Sigmoid colon (tissue), 7 donors: ENCODE results near the gene SERP2. TPM values are rescaled to one million over a fixed set of nuclear protein-coding genes. Genes with fewer than 3 reads are reported as not detected.
A peak's percentile ranks its signal among the peaks of the same experiment; 100 is the strongest.

Source experiments
- DNase-seq: peaks from one replicate; pipeline ENCODE4 v3.0.0-alpha.2; 2019
- H3K27ac ChIP-seq, 4 donors: fragments of 200-600 bp; sonication (generic); one replicate each; pipeline ENCODE4 v1.5.1; 2016 to 2019; ENCODE audit warnings: mild to moderate bottlenecking in 1 of 4
- H3K27me3 ChIP-seq, 3 donors: fragments of 200-600 bp; sonication (generic); one replicate each; pipeline ENCODE4 v1.5.1; 2019; ENCODE audit warnings: mild to moderate bottlenecking in 1 of 3
- H3K36me3 ChIP-seq, 4 donors: fragments of 200-600 bp; sonication (generic); one replicate each; pipeline ENCODE4 v1.5.1; 2016 to 2019
- H3K4me1 ChIP-seq, 4 donors: fragments of 200-600 bp; sonication (generic); one replicate each; pipeline ENCODE4 v1.5.1; 2017 to 2019
- H3K4me3 ChIP-seq, 4 donors: fragments of 200-600 bp; sonication (generic); one replicate each; pipeline ENCODE4 v1.5.1; 2017 to 2019; ENCODE audit warnings: mild to moderate bottlenecking in 2 of 4, moderate library complexity in 1 of 4
- H3K9me3 ChIP-seq, 4 donors: fragments of 200-600 bp in 3 of 4; sonication (generic) in 3 of 4; one replicate each; pipeline versions ENCODE4 v1.5.1 to v1.6.1; 2013 to 2019
- EP300 ChIP-seq, 4 donors: sonication (generic); formaldehyde crosslinking; IDR thresholded peaks; one replicate each; pipeline ENCODE4 v1.6.1; 2017; ENCODE audit warnings: antibody characterized with exemption in 4 of 4
- POLR2A ChIP-seq, 2 donors: fragments of 450-650 bp; IDR thresholded peaks; one replicate each; pipeline ENCODE4 v1.6.1; 2016; ENCODE audit warnings: antibody characterized with exemption in 2 of 2, mild to moderate bottlenecking in 2 of 2, moderate library complexity in 2 of 2
- POLR2AphosphoS5 ChIP-seq, 4 donors: sonication (generic); formaldehyde crosslinking; IDR thresholded peaks; one replicate each; pipeline ENCODE4 v1.6.1; 2017; ENCODE audit warnings: antibody characterized with exemption in 4 of 4
- WGBS, 2 donors: extraction: QIAGEN DNeasy Blood & Tissue Kit; methylation state at CpG; one replicate each; pipeline ENCODE4 v1.1.7; 2013; 5-methylcytosine and 5-hydroxymethylcytosine counted together
- intact Hi-C: fragments of 100-400 bp; cut with DNase I; formaldehyde crosslinking; loops from one replicate; pipeline ENCODE4 v1.15.1; 2023
- polyA plus RNA-seq, 3 donors: library from polyadenylated mRNA; stranded (reverse); fragments of 200-250 nt; gene quantifications; one replicate each; pipeline ENCODE4 v1.2.3, GENCODE V29; 2013
- total RNA-seq, 4 donors: library from RNA; depleted of rRNA; stranded (reverse); fragments of >200 nt; gene quantifications; one replicate each; pipeline ENCODE4 v1.1.0, GENCODE V29; 2016
- TF ChIP-seq, protein P1 (sequence below), 4 experiments: fragments of 450-650 bp in 3 of 4; fragments of 200-600 bp in 1 of 4; IDR thresholded peaks; one replicate each; pipeline ENCODE4 v1.5.1; 2016 to 2019; ENCODE audit warnings: antibody characterized with exemption in 4 of 4, mild to moderate bottlenecking in 3 of 4, moderate library complexity in 2 of 4
- donor health status: healthy with polysubstance abuse.
- donor health status: Bipolar disorder and iron deficiency.
- donor health status: healthy.

The SERP2 gene
- total and polyA plus RNA-seq, 7 donors = 3.2 to 9.6 (median 6.9) TPM

DNA sequence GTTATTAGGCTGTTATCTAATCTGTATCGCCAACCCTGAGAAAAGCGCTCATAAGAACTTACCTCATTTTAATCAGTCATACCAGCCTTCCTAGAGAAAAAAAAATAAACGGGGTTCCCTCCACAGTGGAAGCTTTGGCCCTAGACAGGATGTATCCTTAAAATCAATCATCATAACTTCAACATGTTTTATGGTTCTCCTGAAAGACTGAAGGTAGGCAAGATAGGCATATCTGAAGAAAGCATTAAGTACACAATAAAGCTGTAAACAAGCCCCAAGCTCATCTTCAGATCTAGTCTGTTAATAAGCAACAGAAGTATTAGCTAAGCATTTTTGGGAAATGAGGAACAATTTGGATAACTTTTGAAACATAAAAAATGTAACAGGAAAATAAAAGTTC is 18.7 kb upstream of the SERP2 start:
- H3K27me3 ChIP-seq = no peaks in the 10 kb centered on the region
- no peak overlapping the region for H3K27ac ChIP-seq
- H3K36me3 ChIP-seq = no peaks in the 10 kb centered on the region
- TF ChIP-seq EP300 (IDR thresholded peaks at IDR 0.05) (no peak), POLR2A (IDR thresholded peaks at IDR 0.05) (no peak), POLR2AphosphoS5 (IDR thresholded peaks at IDR 0.05) (no peak)
- TF ChIP-seq, protein P1, sequence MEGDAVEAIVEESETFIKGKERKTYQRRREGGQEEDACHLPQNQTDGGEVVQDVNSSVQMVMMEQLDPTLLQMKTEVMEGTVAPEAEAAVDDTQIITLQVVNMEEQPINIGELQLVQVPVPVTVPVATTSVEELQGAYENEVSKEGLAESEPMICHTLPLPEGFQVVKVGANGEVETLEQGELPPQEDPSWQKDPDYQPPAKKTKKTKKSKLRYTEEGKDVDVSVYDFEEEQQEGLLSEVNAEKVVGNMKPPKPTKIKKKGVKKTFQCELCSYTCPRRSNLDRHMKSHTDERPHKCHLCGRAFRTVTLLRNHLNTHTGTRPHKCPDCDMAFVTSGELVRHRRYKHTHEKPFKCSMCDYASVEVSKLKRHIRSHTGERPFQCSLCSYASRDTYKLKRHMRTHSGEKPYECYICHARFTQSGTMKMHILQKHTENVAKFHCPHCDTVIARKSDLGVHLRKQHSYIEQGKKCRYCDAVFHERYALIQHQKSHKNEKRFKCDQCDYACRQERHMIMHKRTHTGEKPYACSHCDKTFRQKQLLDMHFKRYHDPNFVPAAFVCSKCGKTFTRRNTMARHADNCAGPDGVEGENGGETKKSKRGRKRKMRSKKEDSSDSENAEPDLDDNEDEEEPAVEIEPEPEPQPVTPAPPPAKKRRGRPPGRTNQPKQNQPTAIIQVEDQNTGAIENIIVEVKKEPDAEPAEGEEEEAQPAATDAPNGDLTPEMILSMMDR (IDR thresholded peaks at IDR 0.05) = no peak
- H3K4me3 ChIP-seq = no peak overlapping the region
- WGBS, 2 donors = 67 to 68% methylated on average over 3 of the region's 3 CpGs
- no peaks in the 10 kb centered on the region for H3K9me3 ChIP-seq
- no peak for DNase-seq
- intact Hi-C loops = no loop called here
- peaks cover 0 to 11% (median 0%) of the 10 kb centered on the region in 4 donors for H3K4me1 ChIP-seq

- DNase-seq = no peak
- no peaks in the 10 kb centered on the region for H3K9me3 ChIP-seq
- H3K4me3 ChIP-seq = no peak overlapping the region
- intact Hi-C loops = no loop called here
- no peak for TF ChIP-seq POLR2AphosphoS5 (IDR thresholded peaks at IDR 0.05)
- TF ChIP-seq, protein P1 (IDR thresholded peaks at IDR 0.05) = no peak
- TF ChIP-seq EP300 (IDR thresholded peaks at IDR 0.05) = no peak
- no peak for TF ChIP-seq POLR2A (IDR thresholded peaks at IDR 0.05)
- H3K27ac ChIP-seq = no peak overlapping the region
- no peaks in the 10 kb centered on the region for H3K27me3 ChIP-seq
- no peaks in the 10 kb centered on the region for H3K36me3 ChIP-seq
- 81 to 87% methylated on average over 3 of the region's 3 CpGs for WGBS, 2 donors
- peaks cover 0 to 11% (median 0%) of the 10 kb centered on the region in 4 donors for H3K4me1 ChIP-seq
These were observed 18.0 kb upstream of the SERP2 start for GRCh38 chr13:44355621-44356020.

GRCh38 chr13:44359983-44360375 is 13.6 kb upstream of the SERP2 start:
- Histone ChIP-seq H3K4me1 (peaks cover 0 to 21% (median 8%) of the 10 kb centered on the region in 4 donors), H3K4me3 (no peak overlapping the region), H3K27me3 (no peaks in the 10 kb centered on the region), H3K36me3 (no peaks in the 10 kb centered on the region), H3K9me3 (no peaks in the 10 kb centered on the region), H3K27ac (no peak overlapping the region)
- intact Hi-C loops = no loop called here
- TF ChIP-seq POLR2AphosphoS5 (IDR thresholded peaks at IDR 0.05) (no peak), EP300 (IDR thresholded peaks at IDR 0.05) (no peak)
- TF ChIP-seq, protein P1 (IDR thresholded peaks at IDR 0.05) = no peak
- WGBS, 2 donors = 84 to 87% methylated on average over 1 of the region's 1 CpG
- no peak for DNase-seq

GRCh38 chr13:44362394-44363040 is 11.1 kb upstream of the SERP2 start:
- no peak for TF ChIP-seq POLR2A (IDR thresholded peaks at IDR 0.05)
- TF ChIP-seq POLR2AphosphoS5 (IDR thresholded peaks at IDR 0.05) = peak; percentile 59 to 71 (median 64)
- Histone ChIP-seq H3K9me3 (no peaks in the 10 kb centered on the region), H3K27me3 (no peaks in the 10 kb centered on the region), H3K27ac (peak overlapping the region in 2 of 4 donors; percentile 33 to 36), H3K4me1 (peaks cover 0 to 25% (median 9%) of the 10 kb centered on the region in 4 donors), H3K4me3 (no peak overlapping the region), H3K36me3 (no peaks in the 10 kb centered on the region)
- intact Hi-C loops = no loop called here
- 72 to 81% methylated on average over 11 of the region's 11 CpGs for WGBS, 2 donors
- DNase-seq = no peak

DNA sequence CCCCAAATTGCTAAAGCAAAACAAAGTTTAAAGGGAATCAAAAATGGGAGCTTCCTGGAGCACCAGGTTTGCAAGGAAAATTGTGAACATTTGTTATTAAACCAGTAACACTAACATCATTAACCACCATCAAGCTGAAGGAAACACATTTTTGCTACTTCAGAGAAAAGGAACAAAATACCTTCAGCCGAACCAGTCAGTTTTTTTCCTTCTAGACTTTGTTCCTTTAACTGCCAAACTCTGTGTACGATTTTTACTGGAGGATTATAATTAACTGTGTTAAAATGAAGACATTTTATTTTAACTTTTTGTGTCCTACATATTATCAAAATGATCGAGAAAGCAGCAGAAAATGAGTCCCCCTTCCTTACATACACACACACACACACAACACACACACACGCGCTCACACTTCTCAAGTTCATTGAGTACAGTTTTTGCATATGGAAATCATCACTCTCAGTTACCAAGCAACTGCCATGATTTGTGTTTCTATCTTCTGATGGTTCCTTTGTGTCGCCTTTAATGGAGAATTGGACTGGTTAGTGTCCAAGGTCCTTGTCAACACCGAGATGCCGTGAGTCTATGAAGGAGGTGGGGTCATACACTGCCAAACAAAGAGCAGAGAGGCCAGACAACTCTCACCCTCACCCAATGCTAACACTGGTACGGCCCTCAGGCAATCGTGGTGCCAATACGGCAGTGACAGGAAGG is 9.8 kb upstream of the SERP2 start:
- no peaks in the 10 kb centered on the region for H3K27me3 ChIP-seq
- H3K27ac ChIP-seq = peak overlapping the region in 3 of 4 donors; percentile 4 to 43 (median 14)
- peaks cover 0 to 36% (median 20%) of the 10 kb centered on the region in 4 donors for H3K4me1 ChIP-seq
- WGBS, 2 donors = 59 to 68% methylated on average over 11 of the region's 11 CpGs
- no peak for DNase-seq
- H3K9me3 ChIP-seq = no peaks in the 10 kb centered on the region
- intact Hi-C loops = no loop called here
- H3K36me3 ChIP-seq = no peaks in the 10 kb centered on the region
- H3K4me3 ChIP-seq = no peak overlapping the region
- TF ChIP-seq EP300 (IDR thresholded peaks at IDR 0.05) (no peak), POLR2AphosphoS5 (IDR thresholded peaks at IDR 0.05) (peak in 3 of 4 donors; percentile 47 to 58 (median 47))
